Pons (tissue), 1 donor: ENCODE measurements around the gene ATP1B2.
"Not testable (repeated sequence)": the region's sequence is repeated elsewhere in the genome, so short reads cannot be mapped to it uniquely, and the experiment has no call there.

Experiments
- DNase-seq: peaks from one replicate; pipeline ENCODE4 v3.0.0-alpha.2; 2016; ENCODE audit warnings: low spot score

ATP1B2 gene

DNA sequence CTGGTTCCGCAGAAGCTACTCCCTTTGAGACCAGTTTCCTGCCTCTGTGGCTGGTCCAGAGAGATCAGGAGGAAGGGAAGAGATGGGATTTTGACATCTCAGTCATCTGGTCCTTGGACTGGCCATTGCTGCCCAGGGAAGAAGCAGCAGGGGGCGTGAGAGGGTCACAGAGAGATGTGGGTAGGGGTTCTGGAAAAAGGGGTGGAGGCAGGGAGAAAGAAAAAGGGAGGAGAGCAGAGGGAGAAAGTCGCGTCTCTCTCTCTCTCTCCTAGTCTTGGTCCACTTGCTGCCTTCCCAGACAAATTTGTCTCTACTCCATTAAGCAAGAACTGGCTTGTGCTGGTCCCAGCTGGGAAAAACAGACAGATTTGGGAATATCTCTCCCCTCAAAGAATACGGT lies 16.3 kb upstream of the ATP1B2 start:
- peak; percentile 59 for DNase-seq

DNA sequence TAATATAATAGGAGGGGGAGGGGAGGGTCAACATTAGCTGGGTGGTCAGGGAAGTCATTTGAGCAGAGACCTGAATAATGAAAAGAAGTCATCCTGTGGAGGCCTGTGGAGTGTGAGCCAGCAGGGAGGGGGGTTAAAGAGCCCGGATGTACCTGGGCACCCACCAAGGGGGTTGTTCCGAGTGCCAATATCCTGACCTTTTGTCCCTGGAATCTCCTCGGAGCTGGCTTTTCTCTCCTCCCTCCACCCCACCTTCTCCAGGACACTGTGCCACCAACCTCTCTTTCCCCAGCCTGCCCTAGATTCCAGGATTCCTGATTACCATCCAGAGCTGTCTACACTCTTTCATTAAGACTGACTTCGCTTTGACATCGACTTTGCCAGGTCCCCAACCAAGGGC lies 14.6 kb upstream of the ATP1B2 start:
- no peak for DNase-seq

DNA sequence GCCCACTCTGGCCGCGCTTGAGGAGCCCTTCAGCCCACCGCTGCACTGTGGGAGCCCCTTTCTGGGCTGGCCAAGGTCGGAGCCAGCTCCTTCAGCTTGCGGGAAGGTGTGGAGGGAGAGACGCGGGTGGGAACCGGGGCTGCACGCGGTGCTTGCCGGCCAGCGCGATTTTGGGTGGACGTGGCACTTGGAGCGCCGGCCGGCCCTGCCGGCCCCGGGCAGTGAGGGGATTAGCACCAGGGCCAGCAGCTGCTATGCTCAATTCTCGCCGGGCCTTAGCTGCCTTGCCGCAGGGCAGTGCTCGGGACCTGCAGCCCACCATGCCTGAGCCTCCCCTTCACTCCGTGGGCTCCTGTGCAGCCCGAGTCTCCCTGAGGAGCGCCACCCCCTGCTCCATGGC lies 9.9 kb upstream of the ATP1B2 start:
- no peak for DNase-seq

DNA sequence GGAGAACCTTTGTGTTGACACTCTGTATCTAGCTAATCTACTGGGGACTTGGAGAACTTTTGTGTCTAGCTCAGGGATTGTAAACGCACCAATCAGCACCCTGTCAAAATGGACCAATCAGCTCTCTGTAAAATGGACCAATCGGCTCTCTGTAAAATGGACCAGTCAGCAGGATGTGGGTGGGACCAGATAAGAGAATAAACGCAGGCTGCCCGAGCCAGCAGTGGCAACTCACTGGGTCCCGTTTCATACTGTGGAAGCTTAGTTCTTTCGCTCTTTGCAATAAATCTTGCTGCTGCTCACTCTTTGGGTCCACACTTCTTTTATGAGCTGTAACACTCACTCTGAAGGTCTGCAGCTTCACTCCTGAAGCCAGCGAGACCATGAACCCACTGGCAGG lies 9.1 kb upstream of the ATP1B2 start:
- not testable (repeated sequence) for DNase-seq

DNA sequence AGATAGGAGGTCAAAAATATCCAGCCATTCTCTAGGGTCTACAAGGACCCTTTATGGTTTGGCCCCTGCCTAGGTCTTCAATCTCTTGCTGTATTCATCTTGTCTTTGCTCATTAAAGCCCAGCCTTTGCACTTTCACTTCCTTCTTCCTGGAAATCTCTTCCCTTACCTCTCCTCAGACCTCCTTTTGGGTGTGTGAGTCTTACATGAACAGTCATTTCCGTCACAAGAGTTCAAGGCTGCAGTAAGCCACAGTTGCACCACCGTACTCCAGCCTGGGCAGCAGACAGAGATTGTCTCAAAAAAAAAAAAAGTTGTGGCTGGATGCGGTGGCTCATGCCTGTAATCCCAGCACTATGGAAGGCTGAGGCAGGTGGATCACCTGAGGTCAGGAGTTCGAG lies 6.0 kb upstream of the ATP1B2 start:
- no peak for DNase-seq

DNA sequence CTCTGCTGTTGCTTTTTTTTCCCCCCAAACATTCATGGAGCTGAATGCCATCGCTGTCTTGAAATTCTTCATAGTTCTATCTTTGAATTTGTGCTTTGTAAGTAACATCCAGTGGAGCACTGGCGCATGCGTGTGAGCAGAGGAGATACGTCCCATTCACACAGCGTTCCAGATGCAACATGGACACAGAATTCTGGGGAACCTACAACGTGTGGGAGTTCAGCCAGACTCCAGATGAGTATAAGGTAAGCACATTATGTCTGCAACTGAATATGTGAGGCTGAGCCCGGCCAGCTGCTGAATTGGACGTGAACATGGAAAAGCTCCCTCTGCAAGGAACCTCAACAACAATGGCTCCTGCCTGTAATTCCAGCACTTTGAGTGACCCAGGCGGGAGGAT lies 4.3 kb upstream of the ATP1B2 start:
- no peak for DNase-seq

DNA sequence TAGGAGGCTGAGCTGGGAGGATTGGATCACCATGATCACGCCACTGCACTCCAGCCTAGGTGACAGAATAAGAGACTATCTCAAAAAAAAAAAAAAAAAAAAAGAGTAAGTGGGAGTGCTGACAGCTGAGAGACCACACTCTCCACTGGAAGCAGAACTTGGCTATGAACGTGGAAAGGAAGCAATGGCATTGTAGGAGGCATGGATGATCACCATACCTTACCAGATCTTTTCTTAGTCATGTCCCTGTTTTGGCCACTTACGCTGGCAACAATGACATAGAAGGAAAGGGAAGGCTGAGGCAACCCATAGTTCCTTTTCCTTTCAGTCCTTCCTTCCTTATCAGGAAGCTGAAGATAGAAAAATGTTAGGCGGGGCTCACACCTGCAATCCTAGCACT lies 3.7 kb upstream of the ATP1B2 start:
- DNase-seq = no peak

DNA sequence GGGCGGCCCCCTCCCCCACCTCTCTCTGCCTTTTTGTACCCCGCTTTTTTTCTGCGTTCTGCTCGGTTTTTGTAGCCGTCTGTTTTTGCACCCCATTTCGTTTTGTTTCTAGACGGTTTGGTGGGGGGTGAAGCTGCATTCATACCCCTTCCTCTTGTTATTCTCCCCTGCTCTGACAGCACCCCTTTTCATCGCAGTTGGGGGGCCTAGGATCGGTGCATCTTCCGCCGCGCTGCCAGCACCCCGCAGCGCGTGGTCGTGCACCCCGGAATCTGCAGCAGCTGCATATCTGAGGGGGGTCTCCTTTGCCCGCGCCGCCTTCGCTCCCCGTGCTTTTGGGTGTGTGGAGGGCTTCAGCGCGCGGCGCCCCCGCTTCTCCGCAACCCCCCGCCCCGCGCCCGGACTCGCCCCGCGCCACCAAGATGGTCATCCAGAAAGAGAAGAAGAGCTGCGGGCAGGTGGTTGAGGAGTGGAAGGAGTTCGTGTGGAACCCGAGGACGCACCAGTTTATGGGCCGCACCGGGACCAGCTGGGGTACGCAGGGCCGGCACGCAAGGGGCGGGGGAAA lies 455 bp downstream of the ATP1B2 start:
- DNase-seq = no peak

DNA sequence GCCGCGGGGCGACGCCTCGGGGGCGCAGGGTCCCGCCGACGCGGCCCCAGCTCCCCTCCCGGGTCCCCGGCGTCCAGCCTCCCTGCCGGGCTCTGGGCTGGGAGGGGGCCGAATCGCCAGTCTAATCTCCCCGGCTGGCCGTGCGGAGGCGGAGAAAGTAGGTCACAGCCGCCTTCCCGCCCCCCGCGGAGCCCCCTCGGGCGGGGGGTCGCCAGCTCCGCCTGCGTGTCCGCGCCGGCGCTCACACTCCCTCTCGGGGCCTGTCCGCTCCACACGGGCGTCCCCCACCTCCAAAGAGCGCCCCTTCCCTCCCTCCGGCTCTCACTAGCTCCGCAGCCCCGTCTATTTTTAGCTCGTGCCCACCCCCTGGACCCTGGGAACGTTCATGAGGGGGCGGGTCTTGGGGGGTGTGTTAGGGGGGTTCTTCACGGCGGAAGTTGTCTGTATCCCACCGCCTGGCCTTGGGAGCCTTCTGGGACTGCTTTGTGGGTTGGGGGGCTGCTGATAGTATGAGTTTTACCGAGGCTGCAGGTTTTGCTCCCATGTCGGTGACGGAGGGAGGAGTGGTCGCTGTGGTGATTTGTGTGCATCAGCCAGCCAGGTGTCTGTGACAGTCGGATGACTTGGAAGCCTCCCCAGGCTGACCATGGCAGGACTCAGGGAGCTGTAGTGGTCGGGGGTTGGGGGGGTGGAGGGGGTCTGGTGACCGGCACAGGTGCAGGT lies 1.1 kb downstream of the ATP1B2 start:
- DNase-seq = no peak

DNA sequence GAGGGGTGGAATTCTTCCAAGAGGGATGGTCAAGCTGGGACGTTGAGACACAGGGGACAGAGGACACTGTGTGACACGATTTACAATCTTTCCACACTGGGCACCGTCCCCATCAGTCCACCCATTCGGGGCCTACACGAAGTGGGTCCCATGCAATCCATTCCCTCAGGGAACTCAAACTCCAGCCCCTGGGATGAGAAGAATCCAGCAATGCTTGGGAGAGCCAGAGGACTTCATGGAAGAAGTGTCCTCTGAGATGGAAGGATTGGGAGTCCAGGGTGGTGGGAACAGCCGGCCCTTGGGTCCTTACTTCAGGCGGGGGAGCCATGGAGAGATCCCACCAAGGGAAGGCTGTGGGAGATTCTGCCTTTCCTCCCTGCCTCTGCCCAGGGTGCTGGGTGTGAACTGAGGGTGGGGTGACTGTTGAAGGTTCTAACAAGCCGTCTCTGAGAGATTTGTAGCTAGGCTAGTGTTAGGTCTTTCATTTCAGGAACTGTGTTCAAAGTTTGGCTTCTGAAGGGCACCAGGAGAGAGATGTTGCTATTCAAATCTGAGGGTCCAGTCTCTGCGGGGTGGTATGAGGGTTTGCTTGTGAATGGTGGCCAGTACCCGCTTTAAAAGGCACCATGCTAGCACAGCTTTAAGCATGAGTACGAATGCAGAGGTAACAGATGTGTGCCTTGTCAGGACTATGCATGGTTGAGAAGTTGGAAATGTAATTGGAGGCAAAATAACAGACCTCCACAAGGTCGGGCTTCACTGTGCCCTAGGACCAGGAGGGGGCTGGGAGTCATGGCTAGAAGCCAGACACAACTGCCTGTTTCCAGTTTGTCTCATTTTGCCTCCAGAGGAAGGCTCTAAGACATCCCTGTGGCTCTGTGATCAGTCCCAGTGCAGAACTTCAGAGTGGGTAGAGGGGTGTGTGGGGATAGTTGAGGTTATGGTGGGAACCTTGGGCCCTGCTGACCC lies 1.9 kb downstream of the ATP1B2 start:
- no peak for DNase-seq

DNA sequence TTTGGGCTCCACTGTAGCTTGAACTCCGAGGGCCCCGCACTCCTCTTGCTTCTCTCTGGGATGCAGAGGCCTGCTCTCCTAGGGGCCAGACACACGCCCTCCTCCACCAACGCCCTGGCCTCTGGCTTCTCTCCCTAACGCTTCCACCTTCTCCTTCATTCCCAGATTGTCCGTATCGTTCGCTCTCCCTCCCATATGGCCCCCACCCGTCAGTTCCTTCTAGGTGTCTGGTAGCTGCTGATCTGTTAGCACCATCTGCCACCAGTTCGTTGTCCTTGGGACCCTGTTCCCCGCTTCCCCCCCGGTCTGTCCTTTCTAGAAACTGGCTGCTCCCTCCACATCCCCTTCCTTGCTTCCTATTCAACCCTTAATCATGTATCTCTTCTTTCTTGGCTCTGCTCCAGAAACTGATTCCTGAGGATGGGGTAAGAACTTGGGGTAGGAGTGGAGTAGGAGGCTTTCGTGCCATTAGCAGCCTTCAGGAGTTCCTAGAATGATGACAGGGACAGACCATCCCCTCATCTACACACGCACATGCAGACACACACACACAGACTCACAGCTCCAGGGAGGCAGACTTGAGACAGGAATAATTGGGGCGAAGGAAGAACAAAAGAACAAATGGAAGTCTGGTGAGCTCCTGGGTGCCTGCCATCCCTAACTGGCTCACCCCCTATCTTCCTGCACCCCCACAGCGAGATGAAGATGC lies 4.3 kb downstream of the ATP1B2 start:
- DNase-seq = no peak

DNA sequence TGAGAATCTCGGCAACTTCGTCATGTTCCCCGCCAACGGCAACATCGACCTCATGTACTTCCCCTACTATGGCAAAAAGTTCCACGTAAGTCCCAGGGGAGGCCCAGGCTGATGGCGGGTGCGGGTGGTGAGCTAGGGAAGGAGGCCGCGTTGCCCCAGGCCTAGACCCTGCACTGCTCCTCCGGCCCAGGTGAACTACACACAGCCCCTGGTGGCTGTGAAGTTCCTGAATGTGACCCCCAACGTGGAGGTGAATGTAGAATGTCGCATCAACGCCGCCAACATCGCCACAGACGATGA lies 4.8 kb downstream of the ATP1B2 start:
- no peak for DNase-seq

DNA sequence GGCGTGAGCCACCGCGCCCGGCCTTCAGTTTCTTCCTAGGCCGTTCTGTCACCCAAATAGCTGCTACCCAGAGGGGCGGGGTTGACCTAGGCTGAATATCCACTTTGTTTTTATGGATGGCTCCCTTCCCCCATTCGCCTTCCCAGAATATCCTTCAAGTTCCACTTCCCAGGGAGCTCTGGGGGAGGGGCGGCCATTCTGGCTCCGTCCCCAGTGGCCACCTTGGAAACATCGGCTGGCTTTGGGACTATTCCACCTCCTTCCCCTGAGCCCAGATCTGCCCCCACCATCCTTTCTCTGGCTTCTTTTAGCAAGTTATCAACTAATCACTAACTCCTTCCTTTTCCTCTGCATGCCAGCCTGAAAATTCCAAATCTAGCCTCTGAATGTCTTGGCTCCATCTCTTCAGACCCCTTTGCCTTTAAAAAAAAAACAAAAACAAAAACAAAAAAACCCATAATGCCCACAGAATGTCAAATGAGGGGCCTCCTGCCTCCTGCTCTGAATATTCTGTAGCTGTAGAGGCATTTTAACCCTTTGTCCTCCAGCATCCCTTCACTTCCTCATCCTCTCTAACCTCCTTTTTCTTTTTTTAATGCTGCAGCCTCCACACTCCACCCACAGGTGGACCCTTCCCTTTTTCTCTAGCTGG lies 6.4 kb downstream of the ATP1B2 start:
- peak; percentile 61 for DNase-seq

DNA sequence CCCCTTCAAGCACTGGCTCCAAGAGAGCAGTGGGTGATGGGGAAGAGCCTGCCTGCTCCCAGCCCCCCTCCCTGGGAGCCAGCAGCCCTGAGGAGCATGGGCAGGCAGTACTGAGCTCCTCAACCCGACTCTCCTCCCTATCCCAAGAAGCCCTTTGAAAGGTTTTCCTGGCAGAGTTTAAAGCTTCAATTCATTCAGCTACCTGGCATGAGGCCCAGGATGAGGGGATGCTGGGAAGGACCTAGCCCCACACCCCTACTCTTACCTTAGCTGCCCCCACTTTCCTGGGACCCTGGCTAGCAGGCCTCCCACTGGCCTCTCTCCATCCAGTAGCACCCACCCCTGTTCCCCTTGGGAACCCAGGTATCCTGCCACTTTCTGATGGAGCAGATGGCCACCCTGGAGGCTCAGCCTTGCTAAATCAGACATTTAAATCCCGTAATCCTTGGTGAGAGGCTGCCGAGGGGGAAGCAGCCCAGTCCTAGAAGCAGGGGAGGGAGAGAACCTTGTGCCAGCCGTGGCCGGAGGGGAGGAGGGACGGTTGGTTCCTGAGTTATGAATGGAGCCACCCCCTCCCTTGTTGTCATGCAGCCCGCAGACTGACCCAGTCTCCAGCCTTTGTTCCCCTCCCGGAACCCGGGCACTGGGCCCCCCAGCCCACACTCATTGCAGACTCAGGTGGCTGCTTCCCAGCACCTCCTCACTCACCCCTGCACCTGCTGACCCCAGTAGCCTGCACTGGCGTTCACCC lies 17.1 kb downstream of the ATP1B2 start:
- DNase-seq = peak; percentile 82

DNA sequence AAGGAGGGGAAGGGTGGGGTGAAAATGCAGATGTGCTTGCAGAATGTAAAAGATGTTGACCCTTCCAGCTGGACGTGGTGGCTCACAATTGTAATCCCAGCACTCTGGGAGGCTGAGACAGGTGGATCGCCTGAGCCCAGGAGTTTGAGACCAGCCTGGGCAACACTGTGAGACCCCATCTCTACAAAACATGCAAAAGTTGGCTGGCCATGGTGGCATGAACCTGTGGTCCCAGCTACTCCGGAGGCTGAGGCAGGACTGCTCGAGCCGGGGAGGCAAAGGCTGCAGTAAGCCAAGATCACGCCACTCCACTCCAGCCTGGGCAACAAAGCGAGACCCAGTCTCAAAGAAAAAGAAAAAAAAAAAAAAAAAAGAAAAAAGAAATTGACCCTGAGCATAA lies 17.8 kb downstream of the ATP1B2 start:
- DNase-seq = no peak

DNA sequence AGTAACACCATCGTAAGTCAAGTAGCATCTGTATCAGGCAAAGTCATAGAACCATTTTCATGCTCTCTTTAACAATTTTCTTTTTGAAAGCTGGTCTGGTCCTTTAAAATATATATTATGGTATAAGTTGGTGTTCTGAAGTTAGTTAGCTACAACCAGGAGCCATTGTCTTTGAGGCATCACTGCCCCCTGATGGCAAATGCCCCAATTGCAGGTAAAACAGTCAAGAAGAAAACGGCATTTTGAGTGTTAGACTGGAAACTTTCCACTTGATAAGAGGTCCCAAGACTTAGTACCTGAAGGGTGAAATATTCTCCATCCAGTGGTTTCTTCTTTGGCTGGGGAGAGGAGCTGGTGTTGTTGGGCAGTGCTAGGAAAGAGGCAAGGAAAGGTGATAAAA lies 22.5 kb downstream of the ATP1B2 start:
- DNase-seq = no peak

DNA sequence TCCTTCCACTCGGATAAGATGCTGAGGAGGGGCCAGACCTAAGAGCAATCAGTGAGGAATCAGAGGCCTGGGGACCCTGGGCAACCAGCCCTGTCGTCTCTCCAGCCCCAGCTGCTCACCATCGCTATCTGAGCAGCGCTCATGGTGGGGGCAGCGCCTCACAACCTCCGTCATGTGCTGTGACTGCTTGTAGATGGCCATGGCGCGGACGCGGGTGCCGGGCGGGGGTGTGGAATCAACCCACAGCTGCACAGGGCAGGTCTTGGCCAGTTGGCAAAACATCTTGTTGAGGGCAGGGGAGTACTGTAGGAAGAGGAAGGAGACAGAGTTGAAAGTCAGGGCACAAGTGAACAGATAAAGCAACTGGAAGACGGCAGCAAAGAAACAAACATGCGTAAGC lies 24.2 kb downstream of the ATP1B2 start:
- no peak for DNase-seq

DNA sequence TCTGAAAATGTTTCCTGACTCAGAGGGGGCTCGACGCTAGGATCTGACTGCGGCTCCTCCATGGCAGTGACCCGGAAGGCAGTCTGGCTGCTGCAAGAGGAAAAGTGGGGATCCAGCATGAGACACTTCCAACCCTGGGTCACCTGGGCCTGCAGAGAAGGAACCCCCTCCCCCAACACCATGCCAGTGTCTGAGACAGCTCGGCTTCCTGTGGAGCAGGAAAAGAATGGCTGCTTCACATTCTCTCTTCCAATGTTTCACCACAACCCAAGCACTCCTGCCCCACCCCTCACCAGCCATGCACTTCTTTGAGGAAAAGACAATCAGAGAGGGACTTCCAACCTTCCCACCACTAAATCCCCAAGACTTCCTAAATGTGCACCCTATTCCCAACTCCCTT lies 25.8 kb downstream of the ATP1B2 start:
- no peak for DNase-seq

DNA sequence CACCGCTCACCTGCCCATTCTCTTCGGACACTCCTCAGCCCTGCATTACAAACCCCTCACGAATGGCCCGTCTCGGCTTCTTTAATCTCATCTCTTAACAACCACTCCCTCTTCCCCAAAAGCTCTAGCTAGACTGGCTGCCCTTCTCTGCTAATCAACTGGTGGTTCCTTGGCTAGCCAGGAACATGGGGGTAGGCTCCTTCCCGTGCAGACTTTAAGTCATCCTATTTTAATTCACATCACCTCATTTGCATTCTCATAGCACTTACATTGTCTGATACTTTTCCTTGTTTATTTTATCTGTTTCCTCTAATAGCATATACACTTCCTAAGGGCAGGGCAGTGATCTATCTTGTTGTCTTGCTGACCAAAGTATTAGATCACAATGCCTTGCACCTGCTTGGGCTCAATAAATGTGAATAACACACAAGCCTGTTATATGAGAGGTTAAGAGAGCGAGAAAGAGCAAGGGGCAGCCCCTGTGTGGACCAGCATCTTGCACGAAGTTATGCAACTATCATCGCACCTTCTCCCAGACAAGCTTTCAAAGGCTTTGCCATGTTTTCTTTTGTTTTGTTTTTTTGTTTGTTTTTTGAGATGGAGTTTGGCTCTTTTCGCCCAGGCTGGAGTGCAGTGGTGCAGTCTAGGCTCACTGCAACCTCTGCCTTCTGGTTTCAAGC lies 26.8 kb downstream of the ATP1B2 start:
- no peak for DNase-seq

DNA sequence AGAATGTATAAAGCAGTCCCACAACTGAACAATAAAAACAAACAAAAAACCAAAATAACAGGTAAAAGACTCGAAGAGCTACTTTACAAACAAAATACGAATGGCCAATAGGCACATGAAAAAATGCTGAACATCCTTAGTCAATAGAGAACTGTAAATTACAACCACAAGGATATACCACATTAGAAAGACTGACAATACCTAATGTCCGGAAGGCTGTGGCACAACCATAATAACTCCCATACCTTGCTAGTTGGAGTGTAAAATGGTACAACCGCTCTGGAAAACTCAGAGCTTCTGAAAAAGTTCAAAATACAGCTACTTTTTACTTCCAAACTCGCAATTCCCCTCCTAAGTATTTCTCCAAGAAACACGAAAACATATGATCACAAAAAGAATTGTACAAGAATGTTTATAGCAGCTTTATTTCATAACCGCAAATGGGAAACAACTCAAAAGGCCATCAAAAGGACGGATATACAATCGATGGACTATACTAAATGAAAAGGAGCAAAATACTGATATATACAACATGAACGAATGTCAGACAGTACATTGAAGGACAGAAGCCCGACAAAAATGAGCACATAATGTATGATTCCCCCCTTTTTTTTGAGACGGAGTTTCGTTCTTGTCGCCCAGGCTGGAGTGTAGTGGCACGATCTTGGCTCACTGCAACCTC lies 34.3 kb downstream of the ATP1B2 start:
- no peak for DNase-seq
